GM12878 (cell line): ENCODE measurements around the gene ATP2C2. TPM values are rescaled to one million over a fixed set of nuclear protein-coding genes. Genes with fewer than 3 reads are reported as not detected.

Source experiments
- ATF2 ChIP-seq: IDR thresholded peaks from 2 replicates; pipeline ENCODE4 v1.6.1; 2012; ENCODE audit warnings: low read length, inconsistent platforms
- CTCF ChIP-seq, 3 experiments: IDR thresholded peaks in 2 of 3; conservative IDR thresholded peaks in 1 of 3; 2 replicates each; pipeline ENCODE4 v1.5.1; 2011; ENCODE audit warnings: low read depth in 3 of 3, low read length in 3 of 3, mild to moderate bottlenecking in 3 of 3, control low read depth in 2 of 3, moderate library complexity in 2 of 3, inconsistent platforms in 1 of 3, mixed read lengths in 1 of 3; ENCODE audit not compliant: control insufficient read depth in 2 of 3, insufficient read depth in 1 of 3; ENCODE audit errors: extremely low read depth in 1 of 3
- HDGF ChIP-seq: fragments of 450-650 bp; IDR thresholded peaks from 2 replicates; pipeline ENCODE4 v1.6.1; 2016; ENCODE audit warnings: antibody characterized with exemption
- MAX ChIP-seq: IDR thresholded peaks from 2 replicates; pipeline ENCODE4 v1.6.1; 2012; ENCODE audit warnings: low read depth, low read length, improper control_type of control experiment
- MEF2B ChIP-seq: fragments of 450-650 bp; IDR thresholded peaks from 2 replicates; pipeline ENCODE4 v1.6.1; 2018; ENCODE audit warnings: mild to moderate bottlenecking, moderate library complexity; ENCODE audit not compliant: partially characterized antibody, poor library complexity, severe bottlenecking
- NFXL1 ChIP-seq: fragments of 450-650 bp; IDR thresholded peaks from 2 replicates; pipeline ENCODE4 v1.6.1; 2017; ENCODE audit warnings: antibody characterized with exemption, mild to moderate bottlenecking, borderline replicate concordance
- NKRF ChIP-seq: fragments of 450-650 bp; conservative IDR thresholded peaks from 2 replicates; pipeline ENCODE4 v1.6.1; 2017; ENCODE audit warnings: mild to moderate bottlenecking, moderate library complexity
- PAX5 ChIP-seq: IDR thresholded peaks from 2 replicates; pipeline ENCODE4 v1.6.1; 2011; ENCODE audit warnings: low read depth, low read length, borderline replicate concordance
- PML ChIP-seq: IDR thresholded peaks from 2 replicates; pipeline ENCODE4 v1.6.1; 2012; ENCODE audit warnings: low read length, inconsistent platforms
- POLR2A ChIP-seq: IDR thresholded peaks from 2 replicates; pipeline ENCODE4 v1.6.1; 2011; ENCODE audit warnings: low read depth, mild to moderate bottlenecking, low read length
- ZBTB33 ChIP-seq: fragments of 450-650 bp; IDR thresholded peaks from 2 replicates; pipeline ENCODE4 v1.6.1; 2017; ENCODE audit warnings: mild to moderate bottlenecking
- ZNF207 ChIP-seq: fragments of 450-650 bp; IDR thresholded peaks from 2 replicates; pipeline ENCODE4 v1.6.1; 2014; ENCODE audit warnings: antibody characterized with exemption, mild to moderate bottlenecking, borderline replicate concordance
- ZNF687 ChIP-seq: fragments of 450-650 bp; IDR thresholded peaks from 2 replicates; pipeline ENCODE4 v1.6.1; 2017; ENCODE audit warnings: mild to moderate bottlenecking, moderate library complexity
- polyA plus RNA-seq, 11 experiments: library from polyadenylated mRNA; depleted of rRNA in 4 of 11; unstranded in 6 of 11; stranded (reverse) in 5 of 11; fragments of >200 nt; fragmentation: Nextera tagmentation in 4 of 11; fragmentation: Illumina TruSeq in 1 of 11; extraction: Ambion mirVana in 4 of 11; extraction: Trizol in 1 of 11; gene quantifications; 1 replicate in 1 of 11; 2 replicates in 10 of 11; pipeline versions ENCODE4 v1.2.1 to v1.2.3, GENCODE V29; 2011 to 2016; ENCODE audit warnings: inconsistent platforms in 2 of 11, missing spikeins in 2 of 11, low read depth in 1 of 11
- total RNA-seq, 4 experiments: library from RNA; depleted of rRNA in 3 of 4; stranded (reverse); fragments of >200 nt in 3 of 4; fragmentation: Illumina TruSeq in 1 of 4; extraction: Trizol in 1 of 4; gene quantifications; 2 replicates each; pipeline versions ENCODE4 v1.2.1 to v1.2.3, GENCODE V29; 2013 to 2021

Gene ATP2C2
- total and polyA plus RNA-seq, 10 of the 15 experiments (the other 5 are each of a cell fraction or from before 2014, with no cell fraction given): 0.05 to 0.19 TPM; not detected in 8

GRCh38 chr16:84504420-84505248 is 136.3 kb downstream of the ATP2C2 start, which contains the start of gene MEAK7 (continued):
- TF ChIP-seq POLR2A: peak; percentile 78
- no peak for TF ChIP-seq ZBTB33
- peak; percentile 9; the same call in 1 of the 2 replicates for TF ChIP-seq MAX
- TF ChIP-seq ZNF687: peak; percentile 62
- 0 out of 2 replicates have a peak, but pooled peaks have one; percentile 56 for TF ChIP-seq ZNF207
- no peak for TF ChIP-seq PML
- no peak for TF ChIP-seq NFXL1
- TF ChIP-seq HDGF: peak; percentile 82; the same call in 1 of the 2 replicates
- peak; percentile 81; the same call in 1 of the 2 replicates for TF ChIP-seq NKRF
- no peak for TF ChIP-seq ATF2
- TF ChIP-seq PAX5: 0 out of 2 replicates have a peak, but pooled peaks have one; percentile 20
- peak; percentile 51 for TF ChIP-seq MEF2B
- TF ChIP-seq CTCF (IDR thresholded peaks at IDR 0.05 in 2 of 3, conservative IDR thresholded peaks at IDR 0.05 in 1 of 3; ENCODE audit: control insufficient read depth in 2 of 3, extremely low read depth in 1 of 3, insufficient read depth in 1 of 3, low read depth in 3 of 3, low read length in 3 of 3): peak in 1 of 3 experiments; percentile 13; a peak in 1 of 6 replicates
